ENCODE measurements around the gene ZBTB46.

ZBTB46 gene

GRCh38 chr20:63697357-63697867 is 133.7 kb downstream of the ZBTB46 start:
- DNase-seq, result no peak

- no peak for DNase-seq
Measured at GRCh38 chr20:63696628-63697356, 134.3 kb downstream of the ZBTB46 start, which contains the start of gene TNFRSF6B. TSS of gene TNFRSF6B (plus strand) at chr20:63696652. CDS start at chr20:63696768, 116 bp downstream.

GRCh38 chr20:63696306-63696627 is 134.8 kb downstream of the ZBTB46 start:
- DNase-seq, result no peak

GRCh38 chr20:63695424-63696305 is 135.4 kb downstream of the ZBTB46 start:
- DNase-seq, result no peak

GRCh38 chr20:63694584-63695423 is 136.3 kb downstream of the ZBTB46 start:
- DNase-seq, result no peak

GRCh38 chr20:63693733-63694583 is 137.1 kb downstream of the ZBTB46 start:
- DNase-seq, result no peak
